ENCODE results near the gene PCLO. TPM values are rescaled to one million over a fixed set of nuclear protein-coding genes. Genes with fewer than 3 reads are reported as not detected.

PCLO gene
- total RNA-seq, result 1 to 10 TPM; 2.9 to 6.3 TPM

GRCh38 chr7:83162402-83163256, at the start of gene PCLO:
TSS of gene PCLO (minus strand) at chr7:83162884. CDS start at chr7:83162592, 292 bp downstream.
- no peaks in the 10 kb centered on the region for H3K36me3 ChIP-seq
- H3K27ac ChIP-seq, result peak within 1 kb of the TSS; percentile 65 to 80
- no peaks in the 10 kb centered on the region for H3K9me3 ChIP-seq
- DNase-seq (ENCODE audit: low spot score), result no peak
- H3K4me1 ChIP-seq, result peaks cover 0 to 5% of the 10 kb centered on the region in 2 donors
- no peaks in the 10 kb centered on the region for H3K27me3 ChIP-seq
- TF ChIP-seq CTCF (IDR thresholded peaks at IDR 0.05), result no peak
- H3K4me3 ChIP-seq, result peak within 1 kb of the TSS; percentile 48 to 70

- Histone ChIP-seq H3K9me3 (no peaks in the 10 kb centered on the region), H3K36me3 (no peaks in the 10 kb centered on the region), H3K4me3 (no peak overlapping the region), H3K4me1 (no peaks in the 10 kb centered on the region), H3K27ac (no peak overlapping the region), H3K27me3 (no peaks in the 10 kb centered on the region)
- TF ChIP-seq CTCF (IDR thresholded peaks at IDR 0.05), result no peak
- no peak for DNase-seq (ENCODE audit: low spot score)
Measured at GRCh38 chr7:83211685-83212084, 49.0 kb upstream of the PCLO start.

- Histone ChIP-seq H3K36me3 (no peaks in the 10 kb centered on the region), H3K27me3 (no peaks in the 10 kb centered on the region), H3K27ac (no peak overlapping the region), H3K9me3 (no peaks in the 10 kb centered on the region), H3K4me3 (no peak overlapping the region), H3K4me1 (no peaks in the 10 kb centered on the region)
- no peak for TF ChIP-seq CTCF (IDR thresholded peaks at IDR 0.05)
- DNase-seq (ENCODE audit: low spot score), result no peak
Measured at GRCh38 chr7:83210479-83210878, 47.8 kb upstream of the PCLO start.

GRCh38 chr7:83204715-83205114, 42.0 kb upstream of the PCLO start:
- H3K36me3 ChIP-seq, result no peaks in the 10 kb centered on the region
- H3K4me3 ChIP-seq, result no peak overlapping the region
- no peak for DNase-seq (ENCODE audit: low spot score)
- no peak for TF ChIP-seq CTCF (IDR thresholded peaks at IDR 0.05)
- no peaks in the 10 kb centered on the region for H3K4me1 ChIP-seq
- no peaks in the 10 kb centered on the region for H3K9me3 ChIP-seq
- H3K27me3 ChIP-seq, result no peaks in the 10 kb centered on the region
- no peak overlapping the region for H3K27ac ChIP-seq

GRCh38 chr7:83201355-83201754, 38.7 kb upstream of the PCLO start:
- Histone ChIP-seq H3K9me3 (no peaks in the 10 kb centered on the region), H3K4me3 (no peak overlapping the region), H3K27ac (no peak overlapping the region), H3K4me1 (no peaks in the 10 kb centered on the region), H3K27me3 (no peaks in the 10 kb centered on the region), H3K36me3 (no peaks in the 10 kb centered on the region)
- TF ChIP-seq CTCF (IDR thresholded peaks at IDR 0.05), result no peak
- no peak for DNase-seq (ENCODE audit: low spot score)
